Lower leg skin (tissue), 3 donors: Measurements from ENCODE around the gene CADM4.

Source experiments
- POLR2A ChIP-seq, 2 donors: fragments of 450-650 bp; IDR thresholded peaks; one replicate each; pipeline ENCODE4 v1.6.1; 2016 to 2017; ENCODE audit warnings: antibody characterized with exemption in 2 of 2, mild to moderate bottlenecking in 1 of 2, moderate library complexity in 1 of 2
- TF ChIP-seq, protein P1 (sequence below), 3 donors: fragments of 450-650 bp; IDR thresholded peaks; one replicate each; pipeline ENCODE4 v1.5.1; 2016; ENCODE audit warnings: antibody characterized with exemption in 3 of 3, mild to moderate bottlenecking in 3 of 3, moderate library complexity in 2 of 3

DNA sequence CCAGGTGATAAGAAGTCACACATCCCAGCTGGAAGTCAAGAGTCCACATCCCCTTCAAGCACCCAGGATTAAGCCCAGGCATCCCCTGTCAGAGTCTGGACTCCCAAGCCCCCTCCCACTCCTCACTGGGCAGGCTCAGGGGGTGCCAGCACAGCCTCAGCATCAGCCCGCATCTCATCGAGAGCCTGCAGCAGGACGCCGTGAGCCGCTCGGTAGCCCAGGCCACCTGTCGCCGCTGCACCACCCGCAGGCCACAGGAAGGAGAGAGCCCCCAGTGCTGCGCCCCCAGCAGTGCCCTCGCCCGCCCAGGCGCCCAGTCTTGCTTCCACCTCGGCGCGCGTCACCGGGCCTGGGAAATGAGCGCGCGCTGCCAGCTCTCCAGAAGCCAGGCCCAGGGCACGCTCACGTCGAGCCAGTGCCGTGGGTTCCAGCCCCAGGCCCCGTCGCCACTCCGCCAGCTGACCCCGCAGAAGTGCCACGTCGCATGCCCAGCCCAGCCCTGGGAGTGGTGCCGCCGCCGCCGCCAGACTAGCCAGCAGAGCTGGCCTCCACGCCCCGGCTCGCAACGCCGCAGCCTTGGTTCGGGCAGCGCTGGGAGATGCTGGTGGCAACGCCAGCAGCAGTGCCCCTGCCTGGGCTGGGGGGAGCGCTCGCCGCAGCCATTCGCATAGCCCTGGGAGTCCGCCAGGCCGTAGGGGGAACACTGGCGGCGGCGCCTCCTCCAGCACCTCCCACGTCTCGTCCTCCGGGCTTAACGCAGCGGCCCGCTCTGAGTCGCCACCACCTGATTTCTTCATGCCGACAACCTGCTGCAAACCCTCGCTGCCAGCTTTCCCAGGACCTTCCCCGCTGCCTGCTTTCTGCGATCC is 47.5 kb downstream of the CADM4 start:
- TF ChIP-seq, protein P1, sequence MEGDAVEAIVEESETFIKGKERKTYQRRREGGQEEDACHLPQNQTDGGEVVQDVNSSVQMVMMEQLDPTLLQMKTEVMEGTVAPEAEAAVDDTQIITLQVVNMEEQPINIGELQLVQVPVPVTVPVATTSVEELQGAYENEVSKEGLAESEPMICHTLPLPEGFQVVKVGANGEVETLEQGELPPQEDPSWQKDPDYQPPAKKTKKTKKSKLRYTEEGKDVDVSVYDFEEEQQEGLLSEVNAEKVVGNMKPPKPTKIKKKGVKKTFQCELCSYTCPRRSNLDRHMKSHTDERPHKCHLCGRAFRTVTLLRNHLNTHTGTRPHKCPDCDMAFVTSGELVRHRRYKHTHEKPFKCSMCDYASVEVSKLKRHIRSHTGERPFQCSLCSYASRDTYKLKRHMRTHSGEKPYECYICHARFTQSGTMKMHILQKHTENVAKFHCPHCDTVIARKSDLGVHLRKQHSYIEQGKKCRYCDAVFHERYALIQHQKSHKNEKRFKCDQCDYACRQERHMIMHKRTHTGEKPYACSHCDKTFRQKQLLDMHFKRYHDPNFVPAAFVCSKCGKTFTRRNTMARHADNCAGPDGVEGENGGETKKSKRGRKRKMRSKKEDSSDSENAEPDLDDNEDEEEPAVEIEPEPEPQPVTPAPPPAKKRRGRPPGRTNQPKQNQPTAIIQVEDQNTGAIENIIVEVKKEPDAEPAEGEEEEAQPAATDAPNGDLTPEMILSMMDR (IDR thresholded peaks at IDR 0.05): no peak
- no peak for TF ChIP-seq POLR2A (IDR thresholded peaks at IDR 0.05)
